HG03575 (cell line): ENCODE results near the gene CEACAM19.

Experiments
- ATAC-seq: cut with Tn5 transposase; IDR thresholded peaks from one replicate; pipeline ENCODE4 v1.9.1; 2021; ENCODE audit not compliant: unreplicated experiment, insufficient number of reproducible peaks, low FRiP score; ENCODE audit errors: extremely low read depth

The CEACAM19 gene

GRCh38 chr19:44643605-44644401 lies 27.5 kb upstream of the CEACAM19 start, which contains the start of gene PVR:
TSS of gene PVR (plus strand) at chr19:44643910. CDS start at chr19:44644097, 187 bp downstream.
- ATAC-seq, result no peak

- no peak for ATAC-seq
Observed at GRCh38 chr19:44644402-44645016, 26.8 kb upstream of the CEACAM19 start.

GRCh38 chr19:44645407-44646048 lies 25.8 kb upstream of the CEACAM19 start:
- ATAC-seq, result no peak

- no peak for ATAC-seq
Observed at GRCh38 chr19:44646049-44646416, 25.2 kb upstream of the CEACAM19 start.

- ATAC-seq, result no peak
Observed at GRCh38 chr19:44647144-44647543, 24.1 kb upstream of the CEACAM19 start.

GRCh38 chr19:44648631-44649251 lies 22.5 kb upstream of the CEACAM19 start:
- no peak for ATAC-seq

GRCh38 chr19:44649578-44650145 lies 21.6 kb upstream of the CEACAM19 start:
- ATAC-seq, result no peak

GRCh38 chr19:44653343-44653742 lies 17.9 kb upstream of the CEACAM19 start:
- no peak for ATAC-seq

- ATAC-seq, result no peak
Observed at GRCh38 chr19:44653977-44654774, 17.1 kb upstream of the CEACAM19 start.

- no peak for ATAC-seq
Observed at GRCh38 chr19:44657211-44657921, 13.9 kb upstream of the CEACAM19 start.

GRCh38 chr19:44658069-44658733 lies 13.1 kb upstream of the CEACAM19 start:
- ATAC-seq, result no peak

GRCh38 chr19:44660081-44660480 lies 11.2 kb upstream of the CEACAM19 start:
- ATAC-seq, result no peak

GRCh38 chr19:44661205-44661604 lies 10.1 kb upstream of the CEACAM19 start:
- no peak for ATAC-seq

GRCh38 chr19:44661904-44662303 lies 9.4 kb upstream of the CEACAM19 start:
- ATAC-seq, result no peak

- ATAC-seq, result no peak
Observed at GRCh38 chr19:44662691-44663385, 8.4 kb upstream of the CEACAM19 start.

GRCh38 chr19:44663996-44664395 lies 7.3 kb upstream of the CEACAM19 start:
- ATAC-seq, result no peak

- ATAC-seq, result no peak
Observed at GRCh38 chr19:44664976-44665375, 6.3 kb upstream of the CEACAM19 start.
